ENCODE measurements around the gene MAP3K7CL. TPM values are rescaled to one million over a fixed set of nuclear protein-coding genes. Genes with fewer than 3 reads are reported as not detected.

Gene MAP3K7CL
- total RNA-seq, 1 experiment from 2014 or later = 0.15 TPM

DNA sequence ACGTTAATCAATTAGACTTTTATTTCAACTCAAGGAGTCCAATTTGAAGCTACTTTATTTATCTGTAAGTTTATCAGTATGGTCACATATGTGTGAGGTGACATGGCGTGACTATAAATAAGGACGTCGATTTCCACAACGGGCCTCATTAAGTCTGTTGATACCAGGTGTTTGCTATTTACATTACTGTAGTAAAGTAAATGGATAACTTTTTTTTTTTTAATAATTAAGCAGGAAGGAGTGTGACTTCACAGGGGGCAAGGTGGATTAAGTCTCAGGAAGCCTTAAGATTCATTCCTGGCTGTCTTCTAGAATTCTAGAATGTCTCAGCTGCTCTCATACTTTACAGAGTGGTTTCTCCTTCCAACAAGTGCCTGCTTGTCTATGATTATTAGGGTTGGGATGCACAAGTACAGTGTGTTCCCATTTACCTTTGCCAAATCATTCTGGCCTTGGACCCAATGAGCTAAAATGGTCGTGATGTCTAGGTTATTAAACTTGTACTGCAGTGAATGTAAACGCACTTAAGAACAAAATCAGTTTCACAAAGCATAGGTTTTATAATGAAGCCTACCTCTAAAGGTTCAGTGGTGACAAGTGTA, 15.5 kb downstream of the MAP3K7CL start:
- no peak for ATAC-seq
- POLR2A ChIA-PET = no interaction called here
- Mint-ChIP-seq H3K4me1 (no peaks in the 10 kb centered on the region), H3K36me3 (no peaks in the 10 kb centered on the region), H3K4me3 (no peak overlapping the region), H3K9me3 (no peaks in the 10 kb centered on the region), H3K27me3 (ENCODE audit: low read depth) (no peaks in the 10 kb centered on the region; the same call in 1 of the 2 replicates), H3K27ac (no peak overlapping the region)
- TF ChIP-seq MAX (CRISPR knock-in tag; IDR thresholded peaks at IDR 0.05) = no peak
- no peak for TF ChIP-seq MXD4 (CRISPR knock-in tag; IDR thresholded peaks at IDR 0.05; ENCODE audit: borderline replicate concordance)
- no peak for TF ChIP-seq SOX15 (CRISPR knock-in tag; IDR thresholded peaks at IDR 0.05)
- TF ChIP-seq, protein P1, sequence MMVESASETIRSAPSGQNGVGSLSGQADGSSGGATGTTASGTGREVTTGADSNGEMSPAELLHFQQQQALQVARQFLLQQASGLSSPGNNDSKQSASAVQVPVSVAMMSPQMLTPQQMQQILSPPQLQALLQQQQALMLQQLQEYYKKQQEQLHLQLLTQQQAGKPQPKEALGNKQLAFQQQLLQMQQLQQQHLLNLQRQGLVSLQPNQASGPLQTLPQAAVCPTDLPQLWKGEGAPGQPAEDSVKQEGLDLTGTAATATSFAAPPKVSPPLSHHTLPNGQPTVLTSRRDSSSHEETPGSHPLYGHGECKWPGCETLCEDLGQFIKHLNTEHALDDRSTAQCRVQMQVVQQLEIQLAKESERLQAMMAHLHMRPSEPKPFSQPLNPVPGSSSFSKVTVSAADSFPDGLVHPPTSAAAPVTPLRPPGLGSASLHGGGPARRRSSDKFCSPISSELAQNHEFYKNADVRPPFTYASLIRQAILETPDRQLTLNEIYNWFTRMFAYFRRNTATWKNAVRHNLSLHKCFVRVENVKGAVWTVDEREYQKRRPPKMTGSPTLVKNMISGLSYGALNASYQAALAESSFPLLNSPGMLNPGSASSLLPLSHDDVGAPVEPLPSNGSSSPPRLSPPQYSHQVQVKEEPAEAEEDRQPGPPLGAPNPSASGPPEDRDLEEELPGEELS (CRISPR knock-in tag; IDR thresholded peaks at IDR 0.05) = no peak
- no peak for TF ChIP-seq TP53 (CRISPR knock-in tag; IDR thresholded peaks at IDR 0.05)
- TF ChIP-seq GRHL2 (CRISPR knock-in tag; IDR thresholded peaks at IDR 0.05; ENCODE audit: insufficient replicate concordance, severe bottlenecking) = no peak
- no peak for TF ChIP-seq NR3C1 (CRISPR knock-in tag; conservative IDR thresholded peaks at IDR 0.05; ENCODE audit: low read depth)
- TF ChIP-seq TEAD1 (CRISPR knock-in tag; IDR thresholded peaks at IDR 0.05) = no peak
- TF ChIP-seq, protein P2, sequence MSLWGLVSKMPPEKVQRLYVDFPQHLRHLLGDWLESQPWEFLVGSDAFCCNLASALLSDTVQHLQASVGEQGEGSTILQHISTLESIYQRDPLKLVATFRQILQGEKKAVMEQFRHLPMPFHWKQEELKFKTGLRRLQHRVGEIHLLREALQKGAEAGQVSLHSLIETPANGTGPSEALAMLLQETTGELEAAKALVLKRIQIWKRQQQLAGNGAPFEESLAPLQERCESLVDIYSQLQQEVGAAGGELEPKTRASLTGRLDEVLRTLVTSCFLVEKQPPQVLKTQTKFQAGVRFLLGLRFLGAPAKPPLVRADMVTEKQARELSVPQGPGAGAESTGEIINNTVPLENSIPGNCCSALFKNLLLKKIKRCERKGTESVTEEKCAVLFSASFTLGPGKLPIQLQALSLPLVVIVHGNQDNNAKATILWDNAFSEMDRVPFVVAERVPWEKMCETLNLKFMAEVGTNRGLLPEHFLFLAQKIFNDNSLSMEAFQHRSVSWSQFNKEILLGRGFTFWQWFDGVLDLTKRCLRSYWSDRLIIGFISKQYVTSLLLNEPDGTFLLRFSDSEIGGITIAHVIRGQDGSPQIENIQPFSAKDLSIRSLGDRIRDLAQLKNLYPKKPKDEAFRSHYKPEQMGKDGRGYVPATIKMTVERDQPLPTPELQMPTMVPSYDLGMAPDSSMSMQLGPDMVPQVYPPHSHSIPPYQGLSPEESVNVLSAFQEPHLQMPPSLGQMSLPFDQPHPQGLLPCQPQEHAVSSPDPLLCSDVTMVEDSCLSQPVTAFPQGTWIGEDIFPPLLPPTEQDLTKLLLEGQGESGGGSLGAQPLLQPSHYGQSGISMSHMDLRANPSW (CRISPR knock-in tag; conservative IDR thresholded peaks at IDR 0.05; ENCODE audit: low read depth) = no peak
- no peak for TF ChIP-seq ELF4 (CRISPR knock-in tag; IDR thresholded peaks at IDR 0.05; ENCODE audit: low read depth)
- TF ChIP-seq CREM (CRISPR knock-in tag; IDR thresholded peaks at IDR 0.05) = no peak
- TF ChIP-seq, protein P3, sequence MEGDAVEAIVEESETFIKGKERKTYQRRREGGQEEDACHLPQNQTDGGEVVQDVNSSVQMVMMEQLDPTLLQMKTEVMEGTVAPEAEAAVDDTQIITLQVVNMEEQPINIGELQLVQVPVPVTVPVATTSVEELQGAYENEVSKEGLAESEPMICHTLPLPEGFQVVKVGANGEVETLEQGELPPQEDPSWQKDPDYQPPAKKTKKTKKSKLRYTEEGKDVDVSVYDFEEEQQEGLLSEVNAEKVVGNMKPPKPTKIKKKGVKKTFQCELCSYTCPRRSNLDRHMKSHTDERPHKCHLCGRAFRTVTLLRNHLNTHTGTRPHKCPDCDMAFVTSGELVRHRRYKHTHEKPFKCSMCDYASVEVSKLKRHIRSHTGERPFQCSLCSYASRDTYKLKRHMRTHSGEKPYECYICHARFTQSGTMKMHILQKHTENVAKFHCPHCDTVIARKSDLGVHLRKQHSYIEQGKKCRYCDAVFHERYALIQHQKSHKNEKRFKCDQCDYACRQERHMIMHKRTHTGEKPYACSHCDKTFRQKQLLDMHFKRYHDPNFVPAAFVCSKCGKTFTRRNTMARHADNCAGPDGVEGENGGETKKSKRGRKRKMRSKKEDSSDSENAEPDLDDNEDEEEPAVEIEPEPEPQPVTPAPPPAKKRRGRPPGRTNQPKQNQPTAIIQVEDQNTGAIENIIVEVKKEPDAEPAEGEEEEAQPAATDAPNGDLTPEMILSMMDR (IDR thresholded peaks at IDR 0.05) = no peak
- no peak for DNase-seq (ENCODE audit: low spot score)
- CTCF ChIA-PET = no interaction called here

GRCh38 chr21:29146726-29147125, 16.3 kb downstream of the MAP3K7CL start:
- no peak overlapping the region for H3K4me3 Mint-ChIP-seq
- DNase-seq (ENCODE audit: low spot score) (no peak), ATAC-seq (no peak)
- CTCF ChIA-PET = no interaction called here
- H3K27ac Mint-ChIP-seq = no peak overlapping the region
- TF ChIP-seq FOXP1 (CRISPR knock-in tag; IDR thresholded peaks at IDR 0.05; ENCODE audit: borderline replicate concordance) = no peak
- no peak for TF ChIP-seq IRF2 (CRISPR knock-in tag; IDR thresholded peaks at IDR 0.05; ENCODE audit: borderline replicate concordance, low read depth)
- TF ChIP-seq, protein P4, sequence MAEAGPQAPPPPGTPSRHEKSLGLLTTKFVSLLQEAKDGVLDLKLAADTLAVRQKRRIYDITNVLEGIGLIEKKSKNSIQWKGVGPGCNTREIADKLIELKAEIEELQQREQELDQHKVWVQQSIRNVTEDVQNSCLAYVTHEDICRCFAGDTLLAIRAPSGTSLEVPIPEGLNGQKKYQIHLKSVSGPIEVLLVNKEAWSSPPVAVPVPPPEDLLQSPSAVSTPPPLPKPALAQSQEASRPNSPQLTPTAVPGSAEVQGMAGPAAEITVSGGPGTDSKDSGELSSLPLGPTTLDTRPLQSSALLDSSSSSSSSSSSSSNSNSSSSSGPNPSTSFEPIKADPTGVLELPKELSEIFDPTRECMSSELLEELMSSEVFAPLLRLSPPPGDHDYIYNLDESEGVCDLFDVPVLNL (CRISPR knock-in tag; IDR thresholded peaks at IDR 0.05; ENCODE audit: borderline replicate concordance, low read depth) = no peak
- TF ChIP-seq FOXK1 (CRISPR knock-in tag; IDR thresholded peaks at IDR 0.05) = no peak
- TF ChIP-seq ZSCAN18 (CRISPR knock-in tag; IDR thresholded peaks at IDR 0.05) = no peak
- TF ChIP-seq, protein P2 (CRISPR knock-in tag; conservative IDR thresholded peaks at IDR 0.05; ENCODE audit: low read depth) = no peak
- no peak for TF ChIP-seq ATF1 (CRISPR knock-in tag; IDR thresholded peaks at IDR 0.05)
- TF ChIP-seq NR1H2 (CRISPR knock-in tag; IDR thresholded peaks at IDR 0.05) = no peak
- no peak for TF ChIP-seq FOXJ3 (CRISPR knock-in tag; IDR thresholded peaks at IDR 0.05; ENCODE audit: borderline replicate concordance)
- no peak for TF ChIP-seq ZNF396 (CRISPR knock-in tag; IDR thresholded peaks at IDR 0.05; ENCODE audit: borderline replicate concordance)
- TF ChIP-seq, protein P5, sequence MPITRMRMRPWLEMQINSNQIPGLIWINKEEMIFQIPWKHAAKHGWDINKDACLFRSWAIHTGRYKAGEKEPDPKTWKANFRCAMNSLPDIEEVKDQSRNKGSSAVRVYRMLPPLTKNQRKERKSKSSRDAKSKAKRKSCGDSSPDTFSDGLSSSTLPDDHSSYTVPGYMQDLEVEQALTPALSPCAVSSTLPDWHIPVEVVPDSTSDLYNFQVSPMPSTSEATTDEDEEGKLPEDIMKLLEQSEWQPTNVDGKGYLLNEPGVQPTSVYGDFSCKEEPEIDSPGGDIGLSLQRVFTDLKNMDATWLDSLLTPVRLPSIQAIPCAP (CRISPR knock-in tag; IDR thresholded peaks at IDR 0.05) = no peak
- no peaks in the 10 kb centered on the region for H3K4me1 Mint-ChIP-seq
- no peaks in the 10 kb centered on the region for H3K36me3 Mint-ChIP-seq
- no peaks in the 10 kb centered on the region; the same call in 1 of the 2 replicates for H3K27me3 Mint-ChIP-seq (ENCODE audit: low read depth)
- POLR2A ChIA-PET = no interaction called here
- no peaks in the 10 kb centered on the region for H3K9me3 Mint-ChIP-seq

Data from WTC11 (cell line).